ENCODE data around the gene TUT1.
"Not testable (repeated sequence)": the region's sequence is repeated elsewhere in the genome, so short reads cannot be mapped to it uniquely, and the experiment has no call there.

The TUT1 gene

GRCh38 chr11:62569611-62570010 is 21.7 kb downstream of the TUT1 start:
- Histone ChIP-seq H3K9me3 (no peaks in the 10 kb centered on the region), H3K4me1 (peaks cover 38% of the 10 kb centered on the region), H3K27ac (no peak overlapping the region), H3K27me3 (no peaks in the 10 kb centered on the region), H4K20me1 (peaks cover 88% of the 10 kb centered on the region), H3K36me3 (peaks cover 81% of the 10 kb centered on the region), H3K4me3 (no peak overlapping the region), H3K4me2 (peak overlapping the region; percentile 93; the same call in 1 of the 2 replicates), H3K9ac (peak overlapping the region; percentile 31; the same call in 1 of the 2 replicates)
- no peak for TF ChIP-seq Cebpa-rat (IDR thresholded peaks at IDR 0.05)

- Histone ChIP-seq H3K9ac (no peak overlapping the region; the same call in 1 of the 2 replicates), H3K27me3 (no peaks in the 10 kb centered on the region), H3K4me2 (no peak overlapping the region), H4K20me1 (peaks cover 100% of the 10 kb centered on the region), H3K4me3 (no peak overlapping the region), H3K27ac (no peak overlapping the region), H3K4me1 (peaks cover 27% of the 10 kb centered on the region), H3K36me3 (peaks cover 100% of the 10 kb centered on the region), H3K9me3 (no peaks in the 10 kb centered on the region)
- no peak for TF ChIP-seq Cebpa-rat (IDR thresholded peaks at IDR 0.05)
Measured at GRCh38 chr11:62567018-62567633, 24.2 kb downstream of the TUT1 start.

DNA sequence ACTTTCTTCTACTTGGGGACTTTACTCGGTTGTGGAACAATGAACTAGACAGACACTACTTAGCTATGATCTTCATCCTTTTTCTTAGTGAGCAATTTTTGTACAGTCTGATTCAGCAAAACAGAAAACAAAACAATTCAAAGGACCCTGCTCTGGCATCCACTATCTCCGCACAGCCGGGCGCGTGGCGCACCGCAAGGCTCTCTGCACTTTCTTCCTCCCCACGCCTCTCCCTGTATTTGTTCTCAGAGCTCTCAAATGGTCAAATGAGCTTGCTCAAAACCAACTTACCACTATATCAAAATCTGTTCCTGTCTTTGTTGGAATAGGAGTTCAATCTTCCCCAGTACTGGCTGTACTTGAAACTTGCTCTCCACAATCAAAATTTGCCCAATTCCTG is 25.1 kb downstream of the TUT1 start:
- Histone ChIP-seq H3K4me3 (no peak overlapping the region), H3K4me2 (no peak overlapping the region), H3K9ac (no peak overlapping the region), H3K27ac (no peak overlapping the region), H3K27me3 (no peaks in the 10 kb centered on the region), H3K4me1 (peaks cover 18% of the 10 kb centered on the region), H4K20me1 (peaks cover 100% of the 10 kb centered on the region), H3K36me3 (peaks cover 100% of the 10 kb centered on the region), H3K9me3 (no peaks in the 10 kb centered on the region)
- TF ChIP-seq Cebpa-rat (IDR thresholded peaks at IDR 0.05) = no peak

DNA sequence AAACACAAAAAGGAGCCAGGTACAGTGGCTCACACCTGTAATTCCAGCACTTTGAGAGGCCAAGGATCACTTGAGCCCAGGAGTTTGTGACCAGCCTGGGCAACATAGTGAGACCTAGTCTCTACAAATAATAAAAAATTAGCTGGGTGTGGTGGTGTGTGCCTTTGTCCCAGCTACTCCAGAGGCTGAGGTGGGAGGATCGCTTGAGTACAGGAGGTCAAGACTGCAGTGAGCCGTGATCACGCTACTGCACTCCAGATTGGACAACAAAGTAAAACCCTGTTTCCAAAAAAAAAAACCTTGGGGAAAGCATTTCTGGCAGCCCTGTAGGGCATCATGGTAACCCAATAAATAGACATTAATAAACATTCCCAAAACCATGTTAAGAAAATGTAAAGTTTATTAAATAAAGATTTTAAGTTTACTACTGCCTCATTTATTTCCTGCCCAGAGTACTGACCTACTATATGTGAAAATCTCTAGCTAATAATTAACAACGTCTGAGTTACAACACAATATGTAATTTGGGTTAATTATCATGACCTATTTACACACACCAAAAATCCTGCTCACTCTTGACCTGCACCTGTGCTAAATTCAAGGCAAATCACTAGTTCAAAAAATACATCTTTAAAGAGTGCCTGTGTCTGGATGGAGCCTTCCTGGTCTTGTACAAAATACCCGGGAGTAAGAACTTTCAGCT is 26.1 kb downstream of the TUT1 start:
- H4K20me1 ChIP-seq = peaks cover 100% of the 10 kb centered on the region
- no peaks in the 10 kb centered on the region for H3K27me3 ChIP-seq
- no peak overlapping the region for H3K4me3 ChIP-seq
- no peak overlapping the region for H3K9ac ChIP-seq
- H3K27ac ChIP-seq = no peak overlapping the region
- H3K4me1 ChIP-seq = peaks cover 8% of the 10 kb centered on the region
- H3K36me3 ChIP-seq = peaks cover 100% of the 10 kb centered on the region
- no peaks in the 10 kb centered on the region for H3K9me3 ChIP-seq
- TF ChIP-seq Cebpa-rat (IDR thresholded peaks at IDR 0.05) = no peak
- no peak overlapping the region for H3K4me2 ChIP-seq

- H3K9me3 ChIP-seq, H3K9ac ChIP-seq, H3K4me2 ChIP-seq, H3K27me3 ChIP-seq, H3K4me3 ChIP-seq, H3K27ac ChIP-seq: not testable (repeated sequence)
- Histone ChIP-seq H3K36me3 (peaks cover 92% of the 10 kb centered on the region), H3K4me1 (peaks cover 30% of the 10 kb centered on the region), H4K20me1 (peaks cover 88% of the 10 kb centered on the region)
Measured at GRCh38 chr11:62561677-62562230, 29.6 kb downstream of the TUT1 start.

DNA sequence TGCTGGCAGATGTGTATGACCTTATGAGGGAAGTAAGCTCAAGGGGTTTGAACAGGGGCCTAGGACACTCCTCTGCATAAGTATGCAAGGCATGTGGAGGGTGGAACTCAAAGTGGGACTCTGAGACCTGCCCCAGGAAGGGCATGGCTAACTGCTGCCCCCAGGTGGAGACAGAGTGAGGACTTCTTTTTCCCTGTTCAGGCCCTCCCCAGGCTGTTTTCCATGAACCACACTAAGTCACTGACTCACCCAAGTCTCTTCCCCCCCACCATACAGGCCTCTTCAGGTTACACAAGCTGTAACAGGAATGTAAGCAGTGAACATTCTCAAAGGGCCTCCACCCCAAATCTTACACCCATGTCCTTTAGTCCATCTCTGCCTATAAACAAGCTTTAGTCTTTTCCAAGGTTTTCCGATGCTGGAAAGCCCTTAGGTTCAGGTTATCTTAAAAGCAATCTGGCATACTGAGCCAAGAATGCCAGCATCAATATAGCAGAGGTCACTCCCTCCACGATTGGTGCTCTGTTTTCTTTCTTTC is 30.7 kb downstream of the TUT1 start:
- Histone ChIP-seq H3K4me2 (no peak overlapping the region), H3K9ac (no peak overlapping the region), H3K4me3 (no peak overlapping the region), H4K20me1 (peaks cover 79% of the 10 kb centered on the region), H3K9me3 (no peaks in the 10 kb centered on the region), H3K36me3 (peaks cover 81% of the 10 kb centered on the region), H3K27me3 (no peaks in the 10 kb centered on the region), H3K27ac (no peak overlapping the region), H3K4me1 (peaks cover 41% of the 10 kb centered on the region)
- TF ChIP-seq Cebpa-rat (IDR thresholded peaks at IDR 0.05) = no peak

- not testable (repeated sequence) for H3K27ac ChIP-seq, H3K4me3 ChIP-seq, H3K9ac ChIP-seq, H3K4me2 ChIP-seq, H3K9me3 ChIP-seq, H3K27me3 ChIP-seq
- H3K4me1 ChIP-seq = peaks cover 52% of the 10 kb centered on the region
- H4K20me1 ChIP-seq = peaks cover 68% of the 10 kb centered on the region
- H3K36me3 ChIP-seq = peaks cover 71% of the 10 kb centered on the region
Measured at GRCh38 chr11:62559626-62560025, 31.7 kb downstream of the TUT1 start.

GRCh38 chr11:62559204-62559603 is 32.1 kb downstream of the TUT1 start:
- no peaks in the 10 kb centered on the region for H3K27me3 ChIP-seq
- H4K20me1 ChIP-seq = peaks cover 64% of the 10 kb centered on the region
- TF ChIP-seq Cebpa-rat (IDR thresholded peaks at IDR 0.05) = no peak
- no peak overlapping the region for H3K4me3 ChIP-seq
- H3K36me3 ChIP-seq = peaks cover 67% of the 10 kb centered on the region
- H3K4me1 ChIP-seq = peaks cover 56% of the 10 kb centered on the region
- H3K4me2 ChIP-seq = no peak overlapping the region
- H3K9me3 ChIP-seq = no peaks in the 10 kb centered on the region
- H3K9ac ChIP-seq = no peak overlapping the region
- H3K27ac ChIP-seq = no peak overlapping the region

DNA sequence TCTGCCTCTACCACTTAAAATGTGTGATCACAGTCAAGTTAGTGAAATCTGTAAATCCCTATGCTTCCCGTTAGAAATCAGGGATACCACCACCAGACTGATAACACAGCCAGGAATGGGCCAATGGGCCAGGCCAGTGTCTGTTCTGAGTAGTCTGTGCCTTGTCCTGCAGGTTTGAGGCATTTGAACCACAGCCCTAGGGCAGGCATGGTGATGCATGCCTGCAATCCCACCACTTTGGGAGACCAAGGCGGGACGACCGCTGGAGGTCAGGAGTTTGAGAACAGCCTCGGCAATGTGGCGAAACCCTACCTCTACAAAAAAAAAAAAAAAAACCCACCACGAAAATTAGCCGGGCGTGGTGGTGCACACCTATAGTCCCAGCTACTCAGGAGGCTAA is 32.7 kb downstream of the TUT1 start:
- H3K9ac ChIP-seq = no peak overlapping the region
- H3K9me3 ChIP-seq = no peaks in the 10 kb centered on the region
- H4K20me1 ChIP-seq = peaks cover 59% of the 10 kb centered on the region
- peaks cover 61% of the 10 kb centered on the region for H3K36me3 ChIP-seq
- no peak overlapping the region for H3K4me3 ChIP-seq
- no peak for TF ChIP-seq Cebpa-rat (IDR thresholded peaks at IDR 0.05)
- no peaks in the 10 kb centered on the region for H3K27me3 ChIP-seq
- H3K27ac ChIP-seq = 0 out of 2 replicates have a peak overlapping the region, but pooled peaks have one; percentile 15
- peak overlapping the region; percentile 91 for H3K4me2 ChIP-seq
- H3K4me1 ChIP-seq = peaks cover 61% of the 10 kb centered on the region

All from BLaER1 (cell line).